Kidney (tissue), 14 donors: Measurements from ENCODE around the gene ALG3. TPM values are rescaled to one million over a fixed set of nuclear protein-coding genes. Genes with fewer than 3 reads are reported as not detected.

Source experiments
- DNase-seq, 5 donors: peaks; one replicate each; pipeline ENCODE4 v3.0.0-alpha.2; 2013 to 2020
- FAIRE-seq: peaks from 2 replicates; lab custom pipeline; 2012; peaks lifted over from hg19 to GRCh38; lab: Jason Lieb, UNC
- H3K27ac ChIP-seq, 2 donors: one replicate each; pipeline ENCODE4 v1.7.0; 2013; ENCODE audit warnings: low read depth in 2 of 2, low read length in 2 of 2, inconsistent platforms in 1 of 2
- H3K27me3 ChIP-seq: one replicate; pipeline ENCODE4 v1.7.1; 2013; ENCODE audit warnings: low read length, inconsistent platforms; ENCODE audit not compliant: control insufficient read depth, insufficient read depth
- H3K36me3 ChIP-seq, 3 donors: one replicate each; pipeline versions ENCODE4 v1.7.0 to v1.7.1; 2013; ENCODE audit warnings: low read length in 3 of 3, control low read depth in 1 of 3, inconsistent platforms in 1 of 3; ENCODE audit not compliant: insufficient read depth in 3 of 3, control insufficient read depth in 2 of 3
- H3K4me1 ChIP-seq, 3 donors: one replicate each; pipeline versions ENCODE4 v1.7.0 to v1.7.1; 2013; ENCODE audit warnings: low read length in 3 of 3, inconsistent platforms in 1 of 3, low read depth in 1 of 3; ENCODE audit not compliant: control insufficient read depth in 2 of 3, insufficient read depth in 2 of 3
- H3K4me3 ChIP-seq, 3 donors: one replicate each; pipeline versions ENCODE4 v1.7.0 to v1.8.1; 2013; ENCODE audit warnings: low read length in 3 of 3, control low read depth in 1 of 3, inconsistent platforms in 1 of 3
- H3K9ac ChIP-seq, 3 donors: one replicate each; pipeline versions ENCODE4 v1.7.0 to v1.7.1; 2013; ENCODE audit warnings: low read length in 3 of 3, control low read depth in 1 of 3, inconsistent platforms in 1 of 3
- H3K9me3 ChIP-seq, 3 donors: one replicate each; pipeline versions ENCODE4 v1.7.0 to v1.7.1; 2013; ENCODE audit warnings: low read length in 3 of 3, control low read depth in 1 of 3, inconsistent platforms in 1 of 3; ENCODE audit not compliant: control insufficient read depth in 2 of 3, insufficient read depth in 1 of 3
- CTCF ChIP-seq: IDR thresholded peaks from 3 replicates; pipeline ENCODE4 v1.5.1; 2012; ENCODE audit warnings: mild to moderate bottlenecking, moderate library complexity, borderline replicate concordance; ENCODE audit not compliant: insufficient read depth; ENCODE audit errors: extremely low read depth
- intact Hi-C: fragments of 100-400 bp; cut with DNase I; formaldehyde crosslinking; loops from one replicate; pipeline ENCODE4 v1.11.1; 2022
- polyA plus RNA-seq: library from polyadenylated mRNA; stranded (reverse); fragments of 350-450 nt; fragmentation: Illumina TruSeq; extraction: RNeasy Lipid Tissue Mini Kit (QIAGEN cat#74804); gene quantifications from one replicate; pipeline ENCODE4 v1.2.3, GENCODE V29; 2014; ENCODE audit warnings: low read depth, low replicate concordance; ENCODE audit not compliant: insufficient read depth
- total RNA-seq: library from RNA; stranded (reverse); fragmentation: NEBNext Ultra II Directional; extraction: Animal tissue kit (Norgen Biotek cat#: 25700); gene quantifications from one replicate; pipeline ENCODE4 v1.2.1, GENCODE V29; 2021
- donor health status: control.
- donor health status: control.
- donor health status: control.
- donor health status: control.
- donor health status: control.
- donor health status: DM: yes; HTN: yes; CAD: no.
- donor health status: Normal renal cell carcinoma (clear cell type).

Gene ALG3
- total and polyA plus RNA-seq, 2 donors from 2014 or later, result 33.6 to 39.8 TPM

- Histone ChIP-seq H3K9me3 (no peaks in the 10 kb centered on the region), H3K27me3 (peaks cover 21% of the 10 kb centered on the region), H3K4me3 (no peak overlapping the region), H3K36me3 (no peaks in the 10 kb centered on the region), H3K27ac (no peak overlapping the region), H3K4me1 (peaks cover 0 to 14% (median 0%) of the 10 kb centered on the region in 3 donors), H3K9ac (no peak overlapping the region)
- intact Hi-C loops, result no loop called here
- FAIRE-seq, result no peak
- no peak for DNase-seq
- TF ChIP-seq CTCF, result no peak
Observed at GRCh38 chr3:184231671-184232070, 17.1 kb downstream of the ALG3 start.

- Histone ChIP-seq H3K9ac (no peak overlapping the region), H3K4me3 (no peak overlapping the region), H3K27me3 (peaks cover 21% of the 10 kb centered on the region), H3K4me1 (peaks cover 0 to 14% (median 0%) of the 10 kb centered on the region in 3 donors), H3K27ac (no peak overlapping the region), H3K36me3 (no peaks in the 10 kb centered on the region), H3K9me3 (no peaks in the 10 kb centered on the region)
- intact Hi-C loops, result no loop called here
- FAIRE-seq, result no peak
- peak in 2 of 5 donors; percentile 37 to 72 for DNase-seq
- no peak for TF ChIP-seq CTCF
Observed at GRCh38 chr3:184230603-184231528, 17.9 kb downstream of the ALG3 start.

- Histone ChIP-seq H3K4me1 (peaks cover 0 to 14% (median 0%) of the 10 kb centered on the region in 3 donors), H3K27ac (no peak overlapping the region), H3K36me3 (no peaks in the 10 kb centered on the region), H3K4me3 (peak overlapping the region in 1 of 3 donors; percentile 54), H3K9ac (no peak overlapping the region), H3K27me3 (peaks cover 21% of the 10 kb centered on the region), H3K9me3 (no peaks in the 10 kb centered on the region)
- intact Hi-C loops, result no loop called here
- TF ChIP-seq CTCF, result no peak
- peak in 3 of 5 donors; percentile 40 to 72 (median 63) for DNase-seq
- no peak for FAIRE-seq
Observed at GRCh38 chr3:184230081-184230602, 18.6 kb downstream of the ALG3 start.
